Type B pancreatic cell (in vitro differentiated cells): Measurements from ENCODE around the gene NRAP. TPM values are rescaled to one million over a fixed set of nuclear protein-coding genes. Genes with fewer than 3 reads are reported as not detected.
A peak's percentile ranks its signal among the peaks of the same experiment; 100 is the strongest.

ENCODE experiments used
- DNase-seq: peaks from one replicate; pipeline ENCODE4 v3.0.0; 2021; ENCODE audit warnings: mixed read lengths; ENCODE audit not compliant: unreplicated experiment; ENCODE audit errors: extremely low spot score
- H3K27ac Mint-ChIP-seq: 2 replicates; pipeline ENCODE4 v1.8.0; 2021; ENCODE audit warnings: mild to moderate bottlenecking, mixed read lengths
- H3K27me3 Mint-ChIP-seq: 2 replicates; pipeline ENCODE4 v1.8.0; 2021; ENCODE audit warnings: mixed read lengths
- H3K36me3 Mint-ChIP-seq: 2 replicates; pipeline ENCODE4 v1.8.0; 2021; ENCODE audit warnings: mixed read lengths
- H3K4me1 Mint-ChIP-seq: one replicate; pipeline ENCODE4 v1.8.0; 2021; ENCODE audit warnings: mixed read lengths; ENCODE audit not compliant: unreplicated experiment
- H3K4me3 Mint-ChIP-seq: 2 replicates; pipeline ENCODE4 v1.8.0; 2021; ENCODE audit warnings: mild to moderate bottlenecking, mixed read lengths
- H3K9me3 Mint-ChIP-seq: 2 replicates; pipeline ENCODE4 v1.8.0; 2021; ENCODE audit warnings: mixed read lengths
- total RNA-seq: library from RNA; stranded (reverse); gene quantifications from 2 replicates; pipeline ENCODE4 v1.2.1, GENCODE V29; 2021; ENCODE audit warnings: low replicate concordance
- TF ChIP-seq, protein P1 (sequence below): fragments of 200-600 bp; sonication (generic); conservative IDR thresholded peaks from 2 replicates; pipeline ENCODE4 v1.5.0; 2021; ENCODE audit warnings: antibody characterized with exemption, mild to moderate bottlenecking

The NRAP gene
- total RNA-seq, 1 donor from 2014 or later, result not detected

- Mint-ChIP-seq H3K4me3 (no peak overlapping the region), H3K36me3 (no peaks in the 10 kb centered on the region), H3K9me3 (no peaks in the 10 kb centered on the region), H3K27ac (no peak overlapping the region), H3K4me1 (peaks cover 24% of the 10 kb centered on the region), H3K27me3 (peaks cover 71% of the 10 kb centered on the region)
- TF ChIP-seq, protein P1, sequence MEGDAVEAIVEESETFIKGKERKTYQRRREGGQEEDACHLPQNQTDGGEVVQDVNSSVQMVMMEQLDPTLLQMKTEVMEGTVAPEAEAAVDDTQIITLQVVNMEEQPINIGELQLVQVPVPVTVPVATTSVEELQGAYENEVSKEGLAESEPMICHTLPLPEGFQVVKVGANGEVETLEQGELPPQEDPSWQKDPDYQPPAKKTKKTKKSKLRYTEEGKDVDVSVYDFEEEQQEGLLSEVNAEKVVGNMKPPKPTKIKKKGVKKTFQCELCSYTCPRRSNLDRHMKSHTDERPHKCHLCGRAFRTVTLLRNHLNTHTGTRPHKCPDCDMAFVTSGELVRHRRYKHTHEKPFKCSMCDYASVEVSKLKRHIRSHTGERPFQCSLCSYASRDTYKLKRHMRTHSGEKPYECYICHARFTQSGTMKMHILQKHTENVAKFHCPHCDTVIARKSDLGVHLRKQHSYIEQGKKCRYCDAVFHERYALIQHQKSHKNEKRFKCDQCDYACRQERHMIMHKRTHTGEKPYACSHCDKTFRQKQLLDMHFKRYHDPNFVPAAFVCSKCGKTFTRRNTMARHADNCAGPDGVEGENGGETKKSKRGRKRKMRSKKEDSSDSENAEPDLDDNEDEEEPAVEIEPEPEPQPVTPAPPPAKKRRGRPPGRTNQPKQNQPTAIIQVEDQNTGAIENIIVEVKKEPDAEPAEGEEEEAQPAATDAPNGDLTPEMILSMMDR, result no peak
- no peak for DNase-seq
These were observed 50.4 kb downstream of the NRAP start for GRCh38 chr10:113613427-113613826.

DNA sequence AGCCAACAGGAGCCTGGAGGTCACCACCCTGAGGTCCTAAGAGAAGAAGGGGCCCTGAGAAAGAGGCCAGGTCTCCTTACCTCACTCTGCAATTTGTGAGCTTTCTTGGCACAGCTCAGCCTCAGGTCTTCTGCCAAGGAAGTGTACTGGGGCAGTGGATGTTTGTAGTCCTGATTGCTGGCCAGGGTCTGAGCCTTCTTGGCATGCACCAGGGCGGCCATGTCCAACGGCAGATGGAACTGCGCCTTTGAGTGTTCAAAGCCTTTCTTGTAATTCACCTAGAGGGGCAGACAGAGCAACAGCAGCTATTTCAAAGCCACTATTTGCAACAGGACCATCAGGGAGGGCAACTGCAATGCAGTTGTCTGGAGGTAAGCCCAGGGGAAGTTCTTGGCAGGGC lies 51.7 kb downstream of the NRAP start:
- Mint-ChIP-seq H3K27me3 (peaks cover 73% of the 10 kb centered on the region), H3K4me3 (no peak overlapping the region), H3K9me3 (no peaks in the 10 kb centered on the region), H3K4me1 (peaks cover 24% of the 10 kb centered on the region), H3K27ac (no peak overlapping the region), H3K36me3 (no peaks in the 10 kb centered on the region)
- TF ChIP-seq, protein P1, result no peak
- no peak for DNase-seq

GRCh38 chr10:113610631-113611601 lies 52.9 kb downstream of the NRAP start:
- Mint-ChIP-seq H3K9me3 (no peaks in the 10 kb centered on the region), H3K27ac (no peak overlapping the region), H3K36me3 (no peaks in the 10 kb centered on the region), H3K4me3 (peak overlapping the region; percentile 10), H3K4me1 (peaks cover 20% of the 10 kb centered on the region), H3K27me3 (peaks cover 61% of the 10 kb centered on the region)
- TF ChIP-seq, protein P1, result no peak
- DNase-seq, result no peak

GRCh38 chr10:113609704-113610108 lies 54.1 kb downstream of the NRAP start:
- TF ChIP-seq, protein P1, result no peak
- no peak for DNase-seq
- Mint-ChIP-seq H3K36me3 (no peaks in the 10 kb centered on the region), H3K4me3 (no peak overlapping the region), H3K4me1 (peaks cover 28% of the 10 kb centered on the region), H3K27ac (no peak overlapping the region), H3K9me3 (no peaks in the 10 kb centered on the region), H3K27me3 (peaks cover 54% of the 10 kb centered on the region)

GRCh38 chr10:113605268-113605978 lies 58.4 kb downstream of the NRAP start:
- Mint-ChIP-seq H3K27me3 (peaks cover 21% of the 10 kb centered on the region), H3K4me3 (no peak overlapping the region), H3K4me1 (peaks cover 10% of the 10 kb centered on the region), H3K9me3 (no peaks in the 10 kb centered on the region), H3K27ac (no peak overlapping the region), H3K36me3 (no peaks in the 10 kb centered on the region)
- TF ChIP-seq, protein P1, result no peak
- no peak for DNase-seq
